HG02642 (cell line): ENCODE data around the gene ST6GALNAC4.

ENCODE experiments used
- ATAC-seq: cut with Tn5 transposase; IDR thresholded peaks from one replicate; pipeline ENCODE4 v1.9.1; 2021; ENCODE audit warnings: mild to moderate bottlenecking; ENCODE audit not compliant: unreplicated experiment, poor library complexity

The ST6GALNAC4 gene

DNA sequence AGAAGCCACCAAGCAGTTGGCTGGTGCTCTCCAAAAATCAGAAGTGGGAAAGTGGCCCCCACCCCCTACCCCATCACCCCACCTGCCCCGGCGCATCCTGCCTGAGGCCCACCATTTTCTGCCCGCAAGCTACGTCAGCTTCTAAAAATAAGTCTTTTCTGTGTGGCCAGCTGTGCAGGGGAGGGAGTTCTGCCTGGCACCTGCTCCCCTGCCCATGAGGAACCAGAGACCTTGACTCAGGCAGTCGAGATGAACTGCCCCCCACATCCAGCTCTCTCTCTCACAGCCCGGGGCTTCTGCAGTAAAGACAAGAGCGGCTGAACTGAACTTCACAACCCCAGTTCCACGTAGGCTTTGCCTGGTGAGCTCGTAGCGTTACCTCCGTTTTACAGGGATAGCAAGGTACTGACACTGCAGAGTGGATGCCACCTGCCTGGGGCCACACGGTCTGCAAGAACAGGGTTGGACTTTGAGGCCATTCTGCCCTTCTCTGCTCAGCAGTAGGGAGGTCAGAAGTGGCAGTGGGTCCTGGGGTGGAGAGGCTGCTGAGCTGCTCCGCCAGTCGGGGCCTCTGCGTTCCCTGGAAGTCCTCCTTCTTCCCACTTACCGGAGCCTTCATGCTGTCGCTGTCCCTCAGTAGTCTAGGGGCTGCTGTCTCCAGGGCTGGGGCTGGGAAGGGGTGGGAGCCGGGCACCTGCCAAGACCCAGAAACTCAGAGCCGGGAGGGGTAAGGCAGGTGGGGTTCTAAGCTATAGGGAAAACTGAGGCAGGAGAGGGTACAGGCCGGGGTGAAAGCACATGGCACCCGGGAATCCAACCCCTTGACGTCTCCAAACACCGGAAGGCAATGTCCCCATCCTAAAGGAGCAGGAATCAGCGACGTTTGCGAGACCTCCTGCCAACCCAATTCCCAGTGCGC lies 781 bp downstream of the ST6GALNAC4 start:
- no peak for ATAC-seq

DNA sequence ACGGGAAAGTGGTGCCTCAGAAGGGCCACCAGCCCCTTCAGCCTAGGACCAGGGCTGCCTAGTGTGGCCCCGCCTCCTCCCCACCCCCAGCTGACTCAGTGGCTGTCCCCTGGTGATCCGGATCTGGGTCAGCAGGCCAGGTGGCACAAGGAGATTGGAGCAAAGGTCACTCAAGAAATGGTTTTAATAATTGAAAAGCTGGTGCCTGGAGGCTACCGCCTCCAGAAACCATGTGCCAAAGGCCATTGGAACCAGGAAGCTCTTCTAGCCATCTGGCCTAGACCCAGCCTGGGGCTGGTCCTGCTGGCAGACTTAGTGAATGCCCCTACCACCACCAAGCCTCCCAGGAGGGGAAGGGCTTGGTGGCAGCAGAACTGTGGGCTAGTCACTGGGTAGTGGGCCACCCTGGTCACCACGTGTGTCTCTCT lies 1.5 kb downstream of the ST6GALNAC4 start:
- ATAC-seq = no peak

DNA sequence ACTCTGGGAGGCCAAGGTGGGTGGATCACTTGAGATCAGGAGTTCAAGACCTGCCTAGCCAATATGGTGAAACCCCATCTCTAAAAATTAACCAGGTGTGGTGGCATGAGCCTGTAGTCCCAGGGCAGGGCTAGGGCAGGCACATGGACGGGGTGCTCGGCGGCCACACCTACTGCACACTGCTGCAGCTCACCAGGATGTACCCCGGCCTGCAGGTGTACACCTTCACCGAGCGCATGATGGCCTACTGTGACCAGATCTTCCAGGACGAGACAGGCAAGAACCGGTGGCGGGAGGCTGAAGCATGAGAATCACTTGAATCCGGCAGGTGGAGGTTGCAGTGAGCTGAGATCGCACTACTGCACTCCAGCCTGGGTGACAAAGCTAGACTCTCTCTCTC lies 3.2 kb downstream of the ST6GALNAC4 start:
- ATAC-seq = no peak

DNA sequence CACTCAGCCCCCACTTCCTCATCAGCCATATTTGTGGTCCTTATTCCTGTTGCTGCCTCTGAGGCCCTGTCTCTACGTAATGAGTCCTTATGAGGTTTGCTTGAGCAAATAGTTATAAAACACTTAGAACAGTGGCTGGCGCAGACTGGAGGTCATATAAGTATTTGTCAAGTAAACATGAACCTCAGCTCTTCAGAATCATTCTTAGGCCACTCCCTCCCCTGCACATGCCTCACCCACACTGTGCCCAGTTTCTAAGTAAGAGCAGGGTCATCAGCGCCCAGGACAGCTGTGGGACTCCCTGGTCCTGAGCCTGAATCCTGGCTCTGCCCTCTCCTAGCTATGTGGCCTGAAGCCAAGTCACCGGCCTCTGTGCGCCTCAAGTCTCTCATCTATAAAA lies 4.0 kb downstream of the ST6GALNAC4 start:
- ATAC-seq = no peak

DNA sequence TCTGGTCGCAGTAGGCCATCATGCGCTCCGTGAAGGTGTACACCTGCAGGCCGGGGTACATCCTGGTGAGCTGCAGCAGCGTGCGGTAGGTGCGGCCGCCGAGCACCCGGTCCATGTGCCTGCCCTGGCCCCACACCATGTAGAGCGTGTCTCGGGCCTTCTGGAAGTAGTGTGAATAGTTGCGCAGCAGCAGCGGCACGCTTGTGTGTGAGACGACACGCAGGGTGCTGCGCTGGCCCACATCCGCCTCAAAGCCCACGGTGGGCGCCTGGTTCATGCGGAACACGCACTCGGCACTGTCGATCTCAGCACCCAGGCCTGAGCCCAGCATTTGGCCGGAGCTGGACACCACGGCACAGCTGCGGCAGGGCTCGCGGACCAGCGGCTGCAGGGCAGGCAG lies 4.5 kb downstream of the ST6GALNAC4 start:
- no peak for ATAC-seq

DNA sequence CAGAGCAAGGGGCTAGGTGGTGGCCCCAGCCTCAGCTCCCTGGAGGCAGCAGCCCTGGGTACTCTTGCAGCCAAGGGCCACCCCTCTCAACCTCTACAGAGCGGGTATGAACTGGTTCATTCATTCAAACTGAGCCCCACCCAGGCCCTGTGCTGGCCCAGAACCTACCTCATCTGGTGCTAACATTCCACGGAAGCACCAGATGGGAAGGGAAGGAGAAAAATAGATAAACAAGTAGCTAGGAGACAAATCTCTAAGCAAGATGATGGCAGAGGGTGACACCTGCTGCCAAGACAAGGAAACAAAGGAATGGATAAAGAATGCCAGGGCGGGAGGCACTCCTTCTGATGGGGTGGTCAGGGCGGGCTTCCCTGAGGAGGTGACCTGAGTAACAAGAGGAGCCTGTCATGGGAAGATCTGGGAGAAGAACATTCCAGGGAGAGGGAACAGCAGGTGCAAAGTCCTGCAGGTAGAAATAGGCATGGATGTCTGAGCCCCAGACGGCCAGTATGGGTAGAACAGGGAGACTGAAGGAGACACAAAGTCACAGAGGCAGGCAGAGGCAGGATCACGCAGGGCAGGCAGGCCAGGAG lies 6.1 kb downstream of the ST6GALNAC4 start:
- no peak for ATAC-seq

DNA sequence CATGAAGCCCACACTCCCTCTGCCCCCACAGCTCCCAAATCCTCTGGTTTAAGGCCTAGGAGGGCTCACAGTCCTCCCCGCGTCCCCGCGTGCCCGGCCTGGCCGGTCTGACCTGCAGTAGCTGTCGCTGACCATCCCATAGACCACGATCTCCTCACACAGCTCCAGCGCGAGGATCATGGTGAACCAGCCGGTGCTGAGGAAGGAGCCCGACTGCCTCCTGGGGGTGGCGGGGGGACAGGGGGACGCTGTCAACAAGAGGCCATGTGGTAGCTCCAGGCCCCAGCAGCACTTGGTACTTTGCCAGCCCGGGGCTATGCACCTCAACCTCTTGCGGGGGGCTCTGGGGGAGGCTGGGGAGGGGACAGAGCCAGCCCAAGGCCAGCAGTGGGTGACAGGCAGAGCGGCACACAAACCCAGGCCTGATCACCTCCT lies 7.0 kb downstream of the ST6GALNAC4 start:
- no peak for ATAC-seq

DNA sequence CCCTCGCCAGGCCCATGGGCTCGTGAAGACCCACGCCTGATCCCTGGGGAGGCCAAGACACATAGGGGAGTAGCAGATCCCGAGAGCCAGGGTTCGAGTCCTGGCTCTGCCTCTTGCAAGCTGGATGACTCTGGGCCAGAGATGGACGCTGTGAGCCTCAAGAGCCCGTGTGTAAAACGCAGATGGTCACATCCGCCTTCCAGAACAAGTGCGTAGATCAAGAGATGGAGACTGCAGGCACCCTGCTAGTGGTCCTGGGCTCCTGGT lies 8.2 kb downstream of the ST6GALNAC4 start:
- no peak for ATAC-seq

DNA sequence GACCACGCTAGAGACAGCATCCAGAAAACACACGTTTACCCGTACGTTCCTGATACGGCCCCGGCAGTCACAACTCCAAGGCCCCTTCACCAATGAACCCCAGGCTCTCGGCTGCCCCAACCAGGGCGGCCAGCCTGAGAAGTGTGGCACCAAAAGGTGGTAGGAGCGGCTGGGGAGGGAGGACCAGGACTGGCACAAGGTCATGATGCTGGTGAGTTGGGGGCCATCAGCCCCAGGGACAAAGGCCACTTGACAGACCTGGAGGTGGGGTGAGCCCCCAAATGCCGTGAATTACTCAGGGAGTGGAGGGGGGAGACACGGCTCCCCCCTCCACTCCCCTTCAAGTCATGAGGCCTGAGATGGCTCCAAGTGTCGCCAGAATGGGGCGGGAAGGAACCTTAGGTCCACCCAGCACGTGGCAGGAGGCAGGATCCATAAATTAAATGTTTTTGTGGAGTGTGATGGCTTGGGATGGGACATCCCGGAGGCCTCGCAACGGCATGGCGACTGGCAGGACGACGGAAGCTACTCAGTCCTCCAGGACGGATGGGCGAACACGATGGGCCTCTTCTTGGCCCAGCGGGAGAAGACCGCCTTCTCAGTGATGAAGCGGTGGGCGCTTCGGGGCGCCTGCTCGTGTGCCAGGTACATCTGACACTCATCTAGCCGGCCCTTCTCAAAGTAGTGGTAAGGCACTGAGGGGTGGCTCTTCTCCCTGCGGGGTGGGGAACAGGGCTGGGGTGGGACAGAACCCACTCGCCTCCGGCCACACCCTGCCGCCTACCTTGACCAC lies 8.8 kb downstream of the ST6GALNAC4 start:
- ATAC-seq = no peak

DNA sequence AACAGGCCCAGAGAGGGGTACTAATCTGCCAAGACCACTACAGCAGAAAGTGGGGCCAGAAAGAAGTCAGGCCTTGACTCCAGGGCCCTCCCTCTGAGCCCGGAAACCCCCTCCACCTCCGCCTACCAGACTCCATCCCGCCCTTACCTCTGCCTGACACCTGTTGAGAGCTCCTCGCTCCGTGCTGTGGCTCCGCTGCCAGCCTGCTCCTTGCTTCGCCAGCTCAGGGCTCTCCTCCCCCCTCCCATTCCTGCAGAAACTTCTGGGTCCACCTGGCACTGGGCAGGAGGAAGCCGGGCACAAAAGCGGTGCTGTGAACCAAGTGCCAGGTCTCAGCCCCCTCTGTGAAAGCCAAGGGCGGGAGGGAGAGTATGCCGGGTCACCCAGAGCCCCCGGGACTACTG lies 11.1 kb downstream of the ST6GALNAC4 start:
- no peak for ATAC-seq

DNA sequence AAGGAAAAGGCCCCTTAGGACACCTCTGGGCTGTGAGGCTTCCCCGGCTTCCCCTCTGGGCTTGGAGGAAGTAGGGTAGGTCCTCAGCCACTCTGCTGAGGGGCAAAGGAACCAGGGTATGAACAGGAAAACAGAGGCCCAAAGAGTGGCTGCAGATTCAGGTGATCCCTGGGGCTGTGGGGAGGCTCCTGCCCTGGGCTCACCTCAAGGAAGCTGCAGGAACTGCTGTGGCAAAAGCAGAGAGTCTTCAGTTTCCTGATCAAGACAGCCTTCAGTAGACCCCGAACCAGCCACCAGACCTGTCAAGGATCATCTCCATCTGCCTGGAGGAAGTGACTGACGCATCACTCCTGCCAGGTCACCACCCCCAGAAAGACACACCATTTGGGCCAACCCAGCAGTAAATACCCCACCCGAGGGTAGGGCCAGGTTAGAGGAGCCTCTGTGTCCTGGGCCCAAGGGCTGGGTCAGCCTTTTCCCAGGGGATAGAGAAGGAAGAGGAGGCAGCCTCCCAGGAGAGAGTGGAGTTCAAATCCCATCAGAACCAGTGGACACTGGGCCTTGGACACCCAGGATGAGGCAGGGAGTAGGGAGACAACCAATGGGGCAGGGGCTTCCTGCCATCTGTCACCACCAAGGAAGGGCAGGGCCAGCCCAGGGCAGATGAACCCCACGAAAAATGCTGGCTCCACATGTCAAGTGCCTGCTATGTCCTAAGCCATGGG lies 11.7 kb downstream of the ST6GALNAC4 start:
- ATAC-seq = no peak

DNA sequence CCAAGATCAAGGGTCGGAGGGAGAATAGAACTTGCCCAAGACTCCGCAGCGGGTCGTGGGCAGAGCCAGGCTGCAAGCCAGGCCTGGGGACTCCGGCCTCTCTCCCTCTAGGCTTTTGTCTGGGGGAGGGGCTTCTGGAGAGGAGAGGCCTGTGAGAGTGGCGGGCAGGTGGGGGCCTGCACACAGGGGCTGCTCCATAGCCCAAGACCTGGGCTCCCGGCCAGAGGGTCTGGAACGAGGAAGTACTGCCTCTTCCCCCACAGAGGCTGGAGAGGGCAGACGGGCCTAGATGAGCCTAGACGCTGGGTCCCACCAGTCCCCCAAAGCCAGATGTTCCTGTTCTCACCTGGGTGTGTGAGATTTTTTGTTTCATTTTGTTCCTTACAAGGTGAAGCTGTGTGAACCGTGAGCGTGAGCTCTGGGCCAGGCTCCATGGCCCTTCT lies 12.3 kb downstream of the ST6GALNAC4 start:
- no peak for ATAC-seq

DNA sequence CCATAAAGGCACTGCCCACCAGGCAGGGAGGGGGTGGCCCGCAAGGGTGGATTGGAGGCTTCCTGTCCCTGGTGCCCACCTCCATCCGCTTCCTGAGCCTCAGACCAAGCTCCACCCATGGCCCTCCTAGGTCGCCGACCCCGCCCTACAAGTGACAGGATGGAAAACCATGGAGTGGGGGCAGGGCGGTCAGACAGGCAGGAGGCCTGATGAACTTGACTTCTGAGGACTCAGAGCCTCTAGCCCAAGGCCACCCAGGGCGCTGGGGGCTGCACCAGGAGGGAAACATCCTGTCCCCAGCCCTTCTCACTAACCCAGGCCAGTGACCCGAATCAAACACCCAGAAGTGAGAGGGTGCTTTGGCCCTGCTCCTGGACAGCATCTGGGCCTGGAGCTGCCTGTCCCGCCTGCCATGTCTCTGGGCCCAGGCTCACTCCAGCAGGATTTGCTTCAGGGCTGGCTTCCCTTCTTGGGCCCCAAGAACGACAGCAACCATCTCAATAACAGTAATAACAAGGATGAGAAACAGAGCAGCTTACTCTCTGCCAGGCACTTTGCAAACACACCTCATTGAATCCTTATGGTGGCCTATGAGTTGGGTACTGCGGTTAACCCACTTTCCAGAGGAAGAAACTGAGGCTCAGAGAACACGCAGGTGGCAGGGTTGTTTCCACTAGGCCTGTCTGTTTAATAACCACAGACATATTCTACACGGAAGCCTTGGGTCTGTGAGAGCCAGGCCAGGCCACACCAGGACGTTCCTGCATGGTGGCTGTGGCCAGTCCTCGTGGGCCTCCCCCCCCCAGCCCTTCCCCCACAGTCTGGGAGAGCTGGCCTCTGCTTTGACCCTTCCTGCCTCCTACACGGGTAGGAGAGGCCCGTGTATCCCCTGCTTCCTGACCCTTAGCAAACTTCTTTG lies 13.0 kb downstream of the ST6GALNAC4 start:
- ATAC-seq = no peak

DNA sequence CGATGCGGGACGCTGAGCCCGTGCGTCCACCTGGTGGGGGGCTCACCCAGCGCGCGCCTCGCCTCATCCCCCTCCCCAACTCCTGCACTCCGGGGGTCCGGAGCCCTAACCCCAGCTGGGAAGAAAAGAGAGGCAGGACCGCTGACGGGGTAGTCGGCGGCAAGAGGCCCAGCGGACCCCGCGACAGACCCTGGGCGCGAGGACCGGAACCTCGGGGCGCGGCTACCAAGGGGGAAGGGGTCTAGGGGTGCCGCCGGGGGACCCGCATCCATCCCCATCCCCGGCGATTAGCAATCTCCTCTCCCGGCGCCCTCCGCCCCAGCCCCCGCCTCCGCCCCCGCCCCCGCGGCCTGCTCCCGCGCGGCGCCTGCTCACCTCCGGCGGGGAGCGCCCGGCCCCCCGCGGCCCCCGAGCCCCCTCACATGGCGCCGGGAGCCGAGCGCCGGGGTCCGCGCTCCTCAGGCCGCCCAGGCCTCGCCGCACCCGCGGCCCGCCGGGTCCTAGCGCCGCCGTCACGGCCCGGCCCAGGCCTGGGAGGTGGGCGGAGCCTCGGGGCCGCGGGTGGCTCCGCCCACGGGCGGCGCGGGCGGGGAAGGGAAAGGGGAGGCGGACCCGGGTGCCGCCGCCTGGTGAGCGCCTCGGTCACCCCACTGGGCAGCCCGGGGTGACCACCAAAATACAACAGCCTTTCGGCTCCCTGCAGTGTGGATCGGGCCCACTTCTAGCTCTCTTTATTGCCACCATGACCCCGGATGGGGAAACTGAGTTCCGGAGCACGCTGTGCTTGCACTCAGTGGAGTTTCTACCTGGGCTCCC lies 17.5 kb downstream of the ST6GALNAC4 start, which contains the start of gene ST6GALNAC6:
TSS of gene ST6GALNAC6 (minus strand) at position 476 of the 816 bp plus-strand sequence. CDS start 1,622 bp downstream, outside the sequence.
- peak; percentile 71 for ATAC-seq

DNA sequence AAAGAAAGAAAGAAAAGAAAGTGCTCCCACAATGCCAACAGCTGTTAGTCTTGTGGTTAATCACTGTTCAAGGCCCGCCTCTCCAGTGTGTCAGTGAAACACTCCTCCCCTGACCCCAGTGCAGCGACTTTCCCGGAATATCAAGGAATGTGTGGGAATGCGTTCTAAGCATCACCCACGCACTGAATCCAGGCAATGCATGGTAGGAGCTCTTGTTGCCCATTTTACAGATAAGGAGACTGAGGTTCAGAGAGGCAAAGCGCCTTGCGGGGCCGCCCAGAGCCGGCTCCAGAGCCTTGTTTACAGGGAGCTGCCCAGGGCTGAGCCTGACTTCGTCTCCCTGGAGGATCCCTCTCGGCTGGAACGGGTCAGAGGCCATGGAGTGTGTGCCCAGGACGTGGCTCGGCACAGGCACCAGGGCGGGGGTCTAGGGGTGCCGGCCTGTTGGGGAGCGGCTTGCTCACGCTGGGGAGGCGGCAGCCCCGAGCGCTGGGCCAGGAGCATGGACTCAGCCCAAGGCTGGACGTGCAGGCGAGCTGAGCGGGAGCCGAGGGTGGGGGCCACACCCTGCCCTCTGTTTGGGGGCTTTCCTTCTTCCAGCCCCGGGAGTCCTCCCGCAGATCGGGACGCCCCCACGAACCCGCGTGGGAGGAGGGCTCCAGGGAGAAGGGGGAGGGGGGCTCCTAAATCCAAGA lies 18.3 kb downstream of the ST6GALNAC4 start:
- ATAC-seq = peak; percentile 13

DNA sequence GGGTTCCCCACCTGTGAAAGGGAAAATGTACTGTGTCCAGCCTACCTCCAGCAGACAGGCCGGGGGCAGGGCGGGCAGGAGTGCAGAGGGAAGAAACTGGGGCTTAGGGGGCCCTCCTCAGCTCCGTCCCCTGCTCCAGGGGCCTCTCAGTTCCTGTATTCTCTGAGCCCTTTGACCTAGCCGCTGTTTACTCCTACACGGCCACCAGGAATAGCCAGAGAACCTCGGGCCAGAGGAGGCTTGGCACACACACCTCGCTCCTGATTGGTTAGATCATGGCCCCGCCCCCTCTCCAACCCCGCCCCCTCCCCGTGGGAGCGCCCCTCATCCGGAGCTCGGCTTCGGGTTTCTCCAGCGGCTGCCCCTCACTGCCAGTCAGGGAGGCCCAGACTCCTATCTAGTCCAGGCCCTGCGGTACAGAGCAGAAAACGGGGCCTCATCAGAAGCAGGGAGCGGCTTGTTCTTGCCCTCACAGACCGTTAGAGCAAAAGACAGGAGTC lies 19.6 kb downstream of the ST6GALNAC4 start:
- no peak for ATAC-seq

DNA sequence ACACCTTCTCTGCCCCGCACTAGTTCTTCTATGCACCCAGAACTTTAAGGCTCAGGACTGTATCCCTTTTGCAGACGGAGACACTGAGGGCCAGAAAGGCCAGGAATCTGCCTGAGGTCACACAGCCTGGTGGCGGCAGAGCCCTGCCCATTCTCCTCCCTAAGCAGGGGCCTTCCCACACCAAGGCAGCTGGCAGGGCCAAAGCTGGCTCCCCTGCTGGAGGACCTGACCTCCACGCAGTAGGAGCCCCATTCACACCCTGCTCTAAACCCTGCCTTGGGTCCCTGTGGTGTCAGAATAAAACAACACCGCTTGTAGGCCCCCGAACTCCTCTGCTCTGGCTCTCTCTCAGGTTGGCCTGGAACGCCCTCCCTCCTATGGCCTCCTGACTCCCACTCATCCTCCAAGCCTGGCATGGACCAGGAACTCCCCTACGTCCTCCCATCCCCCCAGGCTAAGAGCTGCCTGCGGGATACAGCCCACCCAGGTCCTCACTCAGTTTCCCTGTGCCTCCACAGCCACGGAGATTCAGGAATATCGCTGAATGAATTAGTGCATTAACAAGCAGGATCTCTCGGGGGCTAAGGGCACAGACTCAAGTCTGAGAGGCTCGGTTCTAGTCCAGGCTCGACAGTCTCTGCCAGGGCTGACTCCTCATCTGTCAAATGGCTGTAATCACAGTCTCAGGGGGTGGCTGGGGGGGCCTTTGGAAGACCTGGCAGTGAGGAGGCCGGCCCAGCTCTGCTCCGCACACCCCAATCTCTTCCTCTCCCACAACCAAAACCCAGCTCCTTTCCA lies 20.2 kb downstream of the ST6GALNAC4 start:
- ATAC-seq = no peak
